ENCODE results near the gene FGF19. TPM values are rescaled to one million over a fixed set of nuclear protein-coding genes. Genes with fewer than 3 reads are reported as not detected.

Gene FGF19
- total RNA-seq, 1 donor from 2014 or later, result not detected

DNA sequence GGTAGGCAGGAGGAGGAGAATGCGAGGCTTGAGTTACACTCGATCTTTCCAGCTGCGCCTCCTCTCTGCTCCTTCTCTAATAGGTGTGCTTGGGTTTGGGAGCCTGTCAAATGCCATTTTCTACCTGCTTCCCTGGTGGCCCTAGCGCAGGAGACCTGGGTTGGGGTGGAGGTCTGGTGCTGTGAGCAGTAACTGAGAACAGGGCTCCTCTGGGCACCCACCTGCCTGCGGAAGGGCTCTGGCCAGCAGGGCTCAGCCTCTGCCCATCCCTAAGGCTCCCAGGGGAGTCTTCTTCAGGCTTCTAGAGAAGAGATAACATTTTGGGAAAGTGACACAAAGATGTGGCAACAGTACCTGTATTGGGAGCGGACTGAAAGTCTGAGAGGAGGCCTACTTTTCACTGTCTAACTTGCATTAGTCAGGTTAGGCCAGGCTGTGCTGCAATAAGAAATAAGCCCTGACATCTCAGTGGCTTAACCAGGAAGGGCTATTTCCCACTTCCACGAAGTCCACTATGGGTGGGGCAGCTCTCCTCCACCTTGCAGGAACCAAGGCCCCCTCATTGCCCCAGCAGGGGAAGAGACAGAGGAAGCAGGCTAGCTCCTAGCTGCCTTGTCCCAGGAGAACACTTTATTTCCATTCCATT lies 21.0 kb downstream of the FGF19 start:
- Mint-ChIP-seq H3K36me3 (ENCODE audit: unreplicated experiment) (no peaks in the 10 kb centered on the region), H3K27me3 (ENCODE audit: unreplicated experiment) (peaks cover 8% of the 10 kb centered on the region), H3K9me3 (ENCODE audit: unreplicated experiment) (no peaks in the 10 kb centered on the region), H3K4me1 (ENCODE audit: unreplicated experiment) (peaks cover 5% of the 10 kb centered on the region), H3K27ac (ENCODE audit: unreplicated experiment) (no peak overlapping the region), H3K4me3 (ENCODE audit: unreplicated experiment) (no peak overlapping the region)
- DNase-seq (ENCODE audit: extremely low spot score, unreplicated experiment), result no peak
- TF ChIP-seq, protein P1, sequence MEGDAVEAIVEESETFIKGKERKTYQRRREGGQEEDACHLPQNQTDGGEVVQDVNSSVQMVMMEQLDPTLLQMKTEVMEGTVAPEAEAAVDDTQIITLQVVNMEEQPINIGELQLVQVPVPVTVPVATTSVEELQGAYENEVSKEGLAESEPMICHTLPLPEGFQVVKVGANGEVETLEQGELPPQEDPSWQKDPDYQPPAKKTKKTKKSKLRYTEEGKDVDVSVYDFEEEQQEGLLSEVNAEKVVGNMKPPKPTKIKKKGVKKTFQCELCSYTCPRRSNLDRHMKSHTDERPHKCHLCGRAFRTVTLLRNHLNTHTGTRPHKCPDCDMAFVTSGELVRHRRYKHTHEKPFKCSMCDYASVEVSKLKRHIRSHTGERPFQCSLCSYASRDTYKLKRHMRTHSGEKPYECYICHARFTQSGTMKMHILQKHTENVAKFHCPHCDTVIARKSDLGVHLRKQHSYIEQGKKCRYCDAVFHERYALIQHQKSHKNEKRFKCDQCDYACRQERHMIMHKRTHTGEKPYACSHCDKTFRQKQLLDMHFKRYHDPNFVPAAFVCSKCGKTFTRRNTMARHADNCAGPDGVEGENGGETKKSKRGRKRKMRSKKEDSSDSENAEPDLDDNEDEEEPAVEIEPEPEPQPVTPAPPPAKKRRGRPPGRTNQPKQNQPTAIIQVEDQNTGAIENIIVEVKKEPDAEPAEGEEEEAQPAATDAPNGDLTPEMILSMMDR (IDR thresholded peaks at IDR 0.05), result no peak

DNA sequence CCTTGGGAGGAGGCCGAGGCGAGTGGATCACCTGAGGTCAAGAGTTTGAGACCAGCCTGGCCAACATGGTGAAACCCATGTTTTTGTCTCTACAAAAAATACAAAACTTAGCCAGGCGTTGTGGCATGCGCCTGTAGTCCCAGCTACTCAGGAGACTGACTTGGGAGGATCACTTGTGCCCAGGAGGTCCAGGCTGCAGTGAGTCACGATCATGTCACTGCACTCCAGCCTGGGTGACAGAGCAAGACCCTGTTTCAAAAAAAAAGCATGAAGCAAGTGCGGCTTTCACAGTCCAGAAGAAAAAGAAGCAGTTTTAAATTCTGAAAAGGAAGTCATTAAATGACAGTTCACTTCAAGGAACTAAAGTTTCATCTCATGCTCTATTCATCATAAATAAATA lies 21.6 kb downstream of the FGF19 start:
- Mint-ChIP-seq H3K4me1 (ENCODE audit: unreplicated experiment) (peaks cover 5% of the 10 kb centered on the region), H3K27ac (ENCODE audit: unreplicated experiment) (no peak overlapping the region), H3K36me3 (ENCODE audit: unreplicated experiment) (no peaks in the 10 kb centered on the region), H3K9me3 (ENCODE audit: unreplicated experiment) (no peaks in the 10 kb centered on the region), H3K4me3 (ENCODE audit: unreplicated experiment) (no peak overlapping the region), H3K27me3 (ENCODE audit: unreplicated experiment) (peaks cover 8% of the 10 kb centered on the region)
- TF ChIP-seq, protein P1 (IDR thresholded peaks at IDR 0.05), result no peak
- DNase-seq (ENCODE audit: extremely low spot score, unreplicated experiment), result no peak

DNA sequence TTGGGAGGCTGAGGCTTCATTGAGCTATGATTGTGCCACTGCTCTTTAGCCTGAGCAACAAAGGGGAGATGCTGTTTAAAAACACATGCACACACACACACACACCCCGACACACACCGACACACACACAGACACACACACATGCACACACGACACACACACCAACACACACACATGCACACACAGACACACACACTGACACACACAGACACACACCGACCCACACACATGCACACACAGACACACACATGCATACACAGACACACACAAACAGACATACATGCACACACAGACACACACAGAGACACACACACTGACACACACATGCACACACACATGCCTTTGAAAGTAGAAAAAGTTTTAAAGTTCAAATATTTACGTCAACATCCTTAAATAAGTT lies 23.1 kb downstream of the FGF19 start:
- TF ChIP-seq, protein P1 (IDR thresholded peaks at IDR 0.05), result no peak
- Mint-ChIP-seq H3K9me3 (ENCODE audit: unreplicated experiment) (no peaks in the 10 kb centered on the region), H3K27ac (ENCODE audit: unreplicated experiment) (no peak overlapping the region), H3K27me3 (ENCODE audit: unreplicated experiment) (peaks cover 8% of the 10 kb centered on the region), H3K4me3 (ENCODE audit: unreplicated experiment) (no peak overlapping the region), H3K4me1 (ENCODE audit: unreplicated experiment) (peaks cover 2% of the 10 kb centered on the region), H3K36me3 (ENCODE audit: unreplicated experiment) (no peaks in the 10 kb centered on the region)
- no peak for DNase-seq (ENCODE audit: extremely low spot score, unreplicated experiment)

DNA sequence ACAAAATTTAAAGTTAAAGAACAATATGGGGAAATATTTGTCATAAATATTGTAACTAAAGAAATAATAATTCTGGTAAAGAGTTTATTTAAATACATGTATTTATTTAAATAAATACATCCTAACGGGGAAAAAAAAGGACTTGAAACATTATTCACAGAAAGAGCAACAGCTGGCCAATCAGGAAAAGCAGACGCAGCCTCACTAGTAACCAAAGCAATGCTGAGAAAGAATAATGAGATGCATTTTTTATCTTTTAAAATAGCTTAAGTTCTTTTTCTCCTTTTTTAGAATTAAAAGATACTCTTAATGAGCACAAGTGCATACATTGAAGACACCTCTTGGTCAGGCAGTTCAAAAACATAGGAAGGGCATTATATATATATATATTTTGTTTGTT lies 26.1 kb downstream of the FGF19 start:
- Mint-ChIP-seq H3K27ac (ENCODE audit: unreplicated experiment) (no peak overlapping the region), H3K4me3 (ENCODE audit: unreplicated experiment) (no peak overlapping the region), H3K27me3 (ENCODE audit: unreplicated experiment) (peaks cover 8% of the 10 kb centered on the region), H3K4me1 (ENCODE audit: unreplicated experiment) (peaks cover 16% of the 10 kb centered on the region), H3K9me3 (ENCODE audit: unreplicated experiment) (no peaks in the 10 kb centered on the region), H3K36me3 (ENCODE audit: unreplicated experiment) (peaks cover 3% of the 10 kb centered on the region)
- no peak for DNase-seq (ENCODE audit: extremely low spot score, unreplicated experiment)
- TF ChIP-seq, protein P1 (IDR thresholded peaks at IDR 0.05), result no peak

DNA sequence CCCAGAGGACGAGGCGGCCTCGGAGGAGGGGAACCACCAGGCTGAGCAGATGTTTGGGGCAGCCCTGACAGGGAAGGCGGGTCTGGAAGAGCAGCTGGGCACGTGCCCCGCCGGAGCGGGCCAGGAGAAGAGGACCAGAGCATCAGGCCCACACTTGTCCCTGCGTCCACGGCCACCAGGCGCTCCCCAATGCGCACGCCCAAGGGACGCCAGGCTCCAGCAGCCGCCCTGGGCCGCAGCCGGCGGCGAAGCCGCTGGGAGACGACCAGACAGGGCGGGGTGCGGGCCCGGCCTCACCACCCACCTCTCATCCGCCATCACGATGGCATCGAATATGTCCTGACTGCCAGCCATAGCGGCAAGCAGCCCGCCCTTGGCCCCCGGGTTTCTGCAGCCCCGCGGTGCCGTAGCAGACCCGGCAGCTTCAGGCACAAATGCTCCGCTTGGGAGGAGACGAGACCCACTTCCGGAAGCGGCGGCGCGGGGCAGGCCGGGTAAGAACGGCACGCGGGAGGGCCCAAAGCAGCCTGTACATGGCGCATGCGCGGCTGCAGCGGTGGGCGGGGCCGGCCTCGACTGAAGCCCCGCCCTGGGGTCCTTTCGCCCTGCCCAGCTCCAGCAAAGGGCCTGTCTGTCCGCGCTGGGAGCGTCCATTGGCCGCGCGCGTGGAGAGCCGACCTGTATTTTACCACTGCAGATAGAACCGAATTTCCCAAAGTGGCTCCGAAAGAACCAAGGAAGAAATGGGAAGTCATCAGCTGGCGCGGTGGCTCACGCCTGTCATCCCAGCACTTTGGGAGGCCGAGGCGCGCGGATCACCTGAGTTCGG lies 28.7 kb downstream of the FGF19 start, which contains the start of gene LTO1:
LTO1 (minus strand) TSS at position 468 of the 829 bp plus-strand sequence; CDS start at position 354, 114 bp downstream.
- peak; percentile 99 for DNase-seq (ENCODE audit: extremely low spot score, unreplicated experiment)
- Mint-ChIP-seq H3K4me3 (ENCODE audit: unreplicated experiment) (peak within 1 kb of the TSS; percentile 95), H3K4me1 (ENCODE audit: unreplicated experiment) (peaks cover 23% of the 10 kb centered on the region), H3K36me3 (ENCODE audit: unreplicated experiment) (peaks cover 8% of the 10 kb centered on the region), H3K27ac (ENCODE audit: unreplicated experiment) (peak within 1 kb of the TSS; percentile 95), H3K9me3 (ENCODE audit: unreplicated experiment) (no peaks in the 10 kb centered on the region), H3K27me3 (ENCODE audit: unreplicated experiment) (peaks cover 8% of the 10 kb centered on the region)
- TF ChIP-seq, protein P1 (IDR thresholded peaks at IDR 0.05), result no peak

Data from osteocyte (in vitro differentiated cells).